Measurements from ENCODE around the gene SLC25A30. TPM values are rescaled to one million over a fixed set of nuclear protein-coding genes. Genes with fewer than 3 reads are reported as not detected.

SLC25A30 gene
- polyA plus RNA-seq (2014; cell fraction: cytosol; rRNA removed) = 2.5 and 3.1 TPM in 2 replicates
- 1.2 and 5.3 TPM in 2 replicates for polyA plus RNA-seq (2014; cell fraction: nucleus; rRNA removed)

- peak; percentile 92 for DNase-seq (ENCODE audit: low spot score)
These were observed at the start of gene SLC25A30 for GRCh38 chr13:45417790-45418534. SLC25A30 (minus strand) TSS chr13:45418373; CDS start chr13:45411425, 6,948 bp downstream.

GRCh38 chr13:45466359-45466758 is 48.2 kb upstream of the SLC25A30 start:
- no peak for DNase-seq (ENCODE audit: low spot score)

- DNase-seq (ENCODE audit: low spot score) = peak; percentile 98
These were observed 46.7 kb upstream of the SLC25A30 start, which contains the start of gene COG3 for GRCh38 chr13:45464687-45465453. COG3 (plus strand) TSS chr13:45464939; CDS start chr13:45465037, 98 bp downstream.

- no peak for DNase-seq (ENCODE audit: low spot score)
These were observed 46.0 kb upstream of the SLC25A30 start for GRCh38 chr13:45464141-45464686.

- no peak for DNase-seq (ENCODE audit: low spot score)
These were observed 38.2 kb upstream of the SLC25A30 start for GRCh38 chr13:45456196-45456972.

- DNase-seq (ENCODE audit: low spot score) = no peak
These were observed 36.0 kb upstream of the SLC25A30 start for GRCh38 chr13:45454204-45454603.

GRCh38 chr13:45451282-45451681 is 33.1 kb upstream of the SLC25A30 start:
- DNase-seq (ENCODE audit: low spot score) = no peak

GRCh38 chr13:45448965-45449559 is 30.9 kb upstream of the SLC25A30 start:
- no peak for DNase-seq (ENCODE audit: low spot score)

- DNase-seq (ENCODE audit: low spot score) = no peak
These were observed 29.0 kb upstream of the SLC25A30 start for GRCh38 chr13:45447050-45447661.

GRCh38 chr13:45446181-45446580 is 28.0 kb upstream of the SLC25A30 start:
- no peak for DNase-seq (ENCODE audit: low spot score)

GRCh38 chr13:45445053-45445452 is 26.9 kb upstream of the SLC25A30 start:
- no peak for DNase-seq (ENCODE audit: low spot score)

- DNase-seq (ENCODE audit: low spot score) = no peak
These were observed 23.5 kb upstream of the SLC25A30 start for GRCh38 chr13:45441633-45442032.

GRCh38 chr13:45439781-45440462 is 21.7 kb upstream of the SLC25A30 start:
- DNase-seq (ENCODE audit: low spot score) = no peak

GRCh38 chr13:45439008-45439407 is 20.8 kb upstream of the SLC25A30 start:
- no peak for DNase-seq (ENCODE audit: low spot score)

- DNase-seq (ENCODE audit: low spot score) = no peak
These were observed 19.8 kb upstream of the SLC25A30 start for GRCh38 chr13:45437947-45438346.

GRCh38 chr13:45436953-45437352 is 18.8 kb upstream of the SLC25A30 start:
- DNase-seq (ENCODE audit: low spot score) = no peak

GRCh38 chr13:45436332-45436731 is 18.2 kb upstream of the SLC25A30 start:
- DNase-seq (ENCODE audit: low spot score) = no peak

GRCh38 chr13:45434556-45435371 is 16.6 kb upstream of the SLC25A30 start:
- no peak for DNase-seq (ENCODE audit: low spot score)

GRCh38 chr13:45433381-45433790 is 15.2 kb upstream of the SLC25A30 start:
- no peak for DNase-seq (ENCODE audit: low spot score)
